ENCODE measurements around the gene S1PR5.

The S1PR5 gene

GRCh38 chr19:10501971-10502523 is 15.2 kb downstream of the S1PR5 start:
- no peak for DNase-seq (ENCODE audit: extremely low read depth, low read depth)
- no peak for TF ChIP-seq CTCF (IDR thresholded peaks at IDR 0.05; ENCODE audit: low read depth, low read length)

- no peak for DNase-seq (ENCODE audit: extremely low read depth, low read depth)
- no peak for TF ChIP-seq CTCF (IDR thresholded peaks at IDR 0.05; ENCODE audit: low read depth, low read length)
Observed at GRCh38 chr19:10500247-10500592, 17.0 kb downstream of the S1PR5 start.

GRCh38 chr19:10499550-10500246 is 17.5 kb downstream of the S1PR5 start:
- TF ChIP-seq CTCF (IDR thresholded peaks at IDR 0.05; ENCODE audit: low read depth, low read length), result no peak
- no peak for DNase-seq (ENCODE audit: extremely low read depth, low read depth)

- TF ChIP-seq CTCF (IDR thresholded peaks at IDR 0.05; ENCODE audit: low read depth, low read length), result no peak
- DNase-seq (ENCODE audit: extremely low read depth, low read depth), result no peak
Observed at GRCh38 chr19:10497371-10497770, 19.9 kb downstream of the S1PR5 start.

GRCh38 chr19:10491472-10492047 is 25.7 kb downstream of the S1PR5 start:
- DNase-seq (ENCODE audit: extremely low read depth, low read depth), result no peak
- no peak for TF ChIP-seq CTCF (IDR thresholded peaks at IDR 0.05; ENCODE audit: low read depth, low read length)

GRCh38 chr19:10486551-10486950 is 30.7 kb downstream of the S1PR5 start:
- TF ChIP-seq CTCF (IDR thresholded peaks at IDR 0.05; ENCODE audit: low read depth, low read length), result no peak
- DNase-seq (ENCODE audit: extremely low read depth, low read depth), result no peak

GRCh38 chr19:10478903-10479384 is 38.3 kb downstream of the S1PR5 start:
- peak; percentile 32 for TF ChIP-seq CTCF (IDR thresholded peaks at IDR 0.05; ENCODE audit: low read depth, low read length)
- peak; percentile 57 for DNase-seq (ENCODE audit: extremely low read depth, low read depth)

Data from AG09319 (cell line).